Superior temporal gyrus (tissue), 1 donor: ENCODE data around the gene HAAO.

Experiments
- DNase-seq: peaks from one replicate; pipeline ENCODE4 v3.0.0-alpha.2; 2016; ENCODE audit errors: extremely low spot score

HAAO gene

DNA sequence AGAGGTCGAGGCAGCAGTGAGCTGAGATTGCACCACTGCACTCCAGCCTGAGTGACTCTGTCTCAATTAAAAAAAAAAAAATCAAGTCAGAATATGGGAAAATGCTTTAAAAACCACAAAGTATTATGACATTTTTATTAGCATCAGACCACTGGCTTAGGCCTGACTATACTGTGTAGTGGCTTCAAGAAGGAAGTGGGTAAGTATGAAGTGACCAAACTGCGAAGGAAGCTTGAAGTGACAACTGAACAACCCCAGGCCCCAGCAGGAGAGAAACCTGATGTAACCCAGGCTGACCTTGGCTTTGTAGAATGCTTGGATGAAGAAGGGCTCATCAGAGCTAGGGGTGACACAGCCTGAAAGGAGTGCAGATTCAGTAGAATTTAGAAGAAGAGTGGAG, 21.4 kb upstream of the HAAO start:
- DNase-seq = no peak

DNA sequence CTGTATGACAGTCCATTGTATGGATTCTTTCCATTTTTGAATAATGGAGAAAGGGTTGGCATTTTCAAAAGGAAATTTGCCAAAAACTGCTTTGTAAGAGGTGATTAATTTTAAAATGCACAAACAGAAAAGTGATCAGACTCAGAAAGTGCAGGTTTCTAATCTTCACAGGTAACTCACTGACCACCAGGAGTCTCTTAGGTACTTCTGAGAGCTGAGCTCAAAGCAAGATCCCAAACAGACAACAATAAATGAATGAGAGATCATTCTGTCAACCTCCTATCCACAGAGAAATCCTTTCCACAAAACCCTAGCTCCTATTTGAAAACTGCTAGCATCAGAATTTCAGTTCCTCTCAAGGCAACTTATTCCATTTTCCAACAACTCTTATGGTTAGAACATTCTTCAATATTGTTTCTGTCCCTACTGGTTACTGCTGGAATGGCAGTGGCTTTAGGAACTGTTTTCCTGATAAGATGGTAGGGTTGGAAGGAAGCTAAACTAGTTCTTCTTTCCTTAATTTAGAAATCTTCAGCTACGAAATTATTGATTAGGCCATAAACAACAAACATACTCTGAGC, 20.6 kb upstream of the HAAO start:
- DNase-seq = no peak

DNA sequence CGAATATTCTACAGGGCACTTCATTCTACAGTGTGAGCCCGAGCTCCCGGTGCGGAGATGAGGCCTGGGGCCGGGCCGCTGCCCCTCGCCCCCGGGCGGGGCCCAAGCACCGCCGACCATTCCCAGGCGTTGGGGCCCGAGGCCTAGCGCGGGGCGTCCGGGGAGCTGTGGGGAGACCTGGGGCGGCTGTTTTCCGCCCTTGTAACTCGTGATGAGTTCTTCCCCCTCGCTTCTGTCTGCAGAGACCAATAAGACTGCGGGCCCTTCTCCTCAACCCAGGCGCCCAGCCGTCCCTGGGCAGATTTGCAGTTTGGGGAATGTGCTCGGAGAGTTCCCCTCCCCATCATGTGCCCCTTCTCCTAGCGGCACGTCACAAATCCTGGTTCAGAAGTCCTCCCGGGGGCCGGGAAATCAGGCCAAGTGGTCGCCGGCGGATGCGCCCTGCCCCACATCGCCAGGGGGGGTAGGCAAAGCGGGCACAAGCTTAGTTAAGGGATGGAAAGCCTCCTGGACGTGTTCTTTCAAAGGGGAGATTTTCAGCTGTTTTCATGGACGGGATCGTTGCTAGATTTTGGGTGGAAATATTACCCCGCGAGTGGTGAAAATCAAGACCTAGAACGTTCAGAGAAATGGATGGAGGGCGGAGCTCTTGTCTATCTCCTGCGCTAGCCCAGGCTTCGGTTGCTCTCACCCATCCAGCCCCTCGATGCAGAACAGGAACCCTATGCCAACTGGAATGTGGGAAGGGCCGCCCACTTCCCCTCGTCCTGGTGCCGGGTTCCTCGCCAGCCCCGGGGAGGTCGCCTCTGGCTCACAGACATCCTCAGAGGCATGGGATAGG, 18.8 kb upstream of the HAAO start:
- DNase-seq = peak; percentile 67

DNA sequence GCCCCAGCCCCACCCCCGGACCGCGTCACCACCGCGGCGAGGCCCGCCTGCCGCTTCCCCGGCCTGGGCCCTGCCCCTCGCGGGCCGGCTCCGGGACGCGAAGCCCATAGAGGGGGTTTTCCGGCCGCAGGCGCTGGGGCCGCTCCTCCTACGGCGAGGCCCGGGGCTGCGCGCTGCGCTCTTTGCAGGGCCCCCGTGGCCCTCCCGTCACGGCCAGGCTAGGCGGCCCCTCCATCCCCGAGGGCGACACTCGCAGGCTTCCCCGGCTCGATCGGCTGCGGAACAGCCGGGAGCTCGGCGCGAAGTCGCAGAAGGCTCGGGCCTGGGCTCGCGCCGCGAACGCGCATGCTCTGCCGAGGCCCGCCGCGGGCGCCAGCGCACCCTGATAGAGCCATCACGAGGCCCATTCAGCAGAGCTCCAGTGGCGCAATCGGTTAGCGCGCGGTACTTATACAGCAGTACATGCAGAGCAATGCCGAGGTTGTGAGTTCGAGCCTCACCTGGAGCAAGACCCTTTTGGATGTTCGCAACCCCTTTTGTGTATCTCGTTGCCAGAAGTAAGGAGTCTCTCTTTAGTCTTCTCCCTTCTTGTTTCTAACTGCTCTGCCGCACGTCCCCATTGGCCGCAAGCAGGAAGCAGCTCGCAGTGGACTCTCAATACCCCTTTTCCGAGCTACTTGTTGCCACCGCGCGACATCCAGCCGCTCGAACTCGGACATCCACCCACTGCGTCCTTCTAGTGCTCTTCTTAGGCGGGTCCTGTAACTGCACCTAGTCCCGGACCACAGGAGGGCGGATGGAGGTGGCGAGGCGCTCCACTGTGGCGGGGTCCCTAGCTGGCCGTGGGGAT, 18.0 kb upstream of the HAAO start:
- DNase-seq = peak; percentile 97

DNA sequence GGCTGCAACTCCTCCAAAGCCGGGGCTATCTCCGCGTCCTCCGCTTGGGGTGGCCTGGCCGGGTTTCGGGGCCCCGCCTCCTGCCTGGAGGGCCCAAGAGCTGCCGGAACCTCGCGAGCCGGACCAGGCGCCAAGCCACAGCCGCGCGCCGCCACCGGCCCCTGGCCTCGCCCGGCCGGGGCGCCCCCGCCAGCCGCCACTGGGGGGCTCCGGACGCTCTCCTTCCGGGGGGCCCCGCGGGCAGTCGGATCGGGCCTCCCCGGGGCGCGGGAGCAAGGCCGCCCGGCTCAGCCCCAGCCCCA, 17.4 kb upstream of the HAAO start:
- no peak for DNase-seq

DNA sequence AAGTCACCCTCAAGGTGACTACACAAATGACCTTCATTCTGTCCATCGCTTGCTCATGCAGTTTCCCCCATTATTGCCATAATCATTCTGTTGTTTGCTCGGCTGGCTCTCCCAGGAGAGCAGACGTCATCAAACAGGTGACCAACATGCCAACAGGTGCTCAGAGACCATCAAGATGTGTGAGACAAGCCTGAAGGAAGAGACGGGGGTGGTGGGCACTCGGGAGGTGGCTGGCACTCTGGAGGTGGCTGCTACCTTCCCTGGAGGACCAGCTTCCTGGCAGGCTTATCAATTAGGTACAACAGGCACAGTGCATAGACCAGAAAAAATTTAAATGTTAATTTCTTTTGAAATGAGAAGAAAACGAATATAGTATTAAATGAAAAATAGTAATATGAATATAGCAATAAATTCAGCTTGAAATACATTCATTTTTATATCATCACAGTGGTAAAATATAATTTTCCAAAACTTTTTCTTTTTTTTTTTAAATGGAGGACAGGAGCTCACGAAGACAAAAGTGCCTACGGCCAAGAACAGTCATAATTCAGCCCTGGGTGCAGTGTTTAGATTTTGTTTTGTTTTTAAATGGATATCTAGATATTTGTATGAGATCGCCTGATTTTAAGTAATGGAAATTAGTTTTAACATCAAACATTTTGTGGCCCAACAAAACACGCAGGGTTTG, 16.9 kb upstream of the HAAO start:
- DNase-seq = peak; percentile 78

DNA sequence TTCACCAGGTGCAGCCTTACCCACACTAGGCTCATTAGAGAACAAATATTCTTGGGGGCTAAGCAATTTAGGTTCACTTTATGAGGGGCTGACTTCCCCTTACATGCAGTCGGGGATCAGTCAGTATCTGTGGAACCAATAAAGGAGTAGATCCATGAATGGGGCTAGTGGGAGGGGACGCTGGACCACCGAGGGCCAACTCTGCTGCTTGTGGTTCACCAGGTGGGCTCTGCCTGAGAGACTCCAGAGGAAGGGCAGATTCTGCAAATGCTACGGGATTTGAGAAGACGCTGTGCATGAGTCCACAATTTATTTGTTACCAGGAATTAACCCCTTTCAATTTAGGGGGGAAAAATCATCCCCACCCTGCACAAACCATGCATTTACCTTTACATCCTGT, 15.9 kb upstream of the HAAO start:
- no peak for DNase-seq

DNA sequence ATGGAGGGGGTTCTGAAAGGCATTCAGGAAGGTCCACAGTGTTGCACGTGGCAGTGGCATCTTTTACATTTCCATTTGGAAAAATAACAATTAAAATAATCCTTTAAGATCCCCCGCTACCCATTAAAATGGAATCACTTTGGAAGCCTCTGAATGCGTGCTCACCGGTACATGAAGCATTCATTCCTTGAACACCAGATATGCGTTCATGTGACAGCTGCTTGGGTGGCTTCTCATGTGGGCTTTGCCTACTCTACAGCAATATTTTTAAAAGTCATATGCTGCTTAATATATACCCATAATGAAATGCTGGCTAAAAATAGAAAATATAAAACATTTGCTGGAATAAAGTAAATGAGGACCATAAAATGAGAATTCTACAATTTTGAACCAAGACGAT, 14.4 kb upstream of the HAAO start:
- DNase-seq = no peak

DNA sequence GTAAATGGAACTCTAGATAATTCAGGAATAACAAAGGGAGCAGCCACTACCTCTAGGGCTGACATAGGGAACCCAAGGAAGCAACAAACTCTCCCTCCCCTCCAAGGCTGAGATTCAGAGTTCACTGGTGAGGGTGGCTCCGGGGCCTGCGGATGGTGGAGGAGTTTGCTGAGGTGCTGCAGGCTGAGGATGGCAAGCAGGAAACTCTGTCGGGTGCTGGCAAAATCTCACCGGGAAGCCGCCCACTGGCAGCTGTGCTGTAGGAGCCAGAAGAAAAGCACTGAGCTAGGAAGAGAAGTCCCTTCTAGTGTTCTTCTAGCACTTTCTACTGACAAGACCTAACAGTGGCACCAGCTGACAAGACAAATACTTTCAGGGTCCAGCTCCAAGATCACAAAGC, 12.5 kb upstream of the HAAO start:
- no peak for DNase-seq

DNA sequence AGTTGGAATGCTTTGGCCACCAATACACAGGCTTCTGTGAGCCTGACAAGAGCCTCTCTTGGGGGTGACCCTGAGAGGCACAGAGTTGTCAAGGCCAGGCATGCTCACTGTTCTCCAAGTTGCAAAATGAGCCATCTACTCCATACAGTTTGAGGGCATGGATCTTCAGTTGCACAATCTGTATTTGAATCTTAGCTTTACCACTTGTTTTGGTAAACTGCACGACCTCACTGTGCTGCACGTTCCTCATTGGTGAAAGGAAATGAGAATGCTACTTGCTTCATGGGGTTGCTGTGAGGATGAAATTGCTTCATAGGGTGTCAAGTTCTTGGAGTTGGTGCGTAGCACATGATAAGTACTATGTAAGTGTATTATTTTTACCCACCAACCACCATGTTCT, 12.0 kb upstream of the HAAO start:
- DNase-seq = no peak

DNA sequence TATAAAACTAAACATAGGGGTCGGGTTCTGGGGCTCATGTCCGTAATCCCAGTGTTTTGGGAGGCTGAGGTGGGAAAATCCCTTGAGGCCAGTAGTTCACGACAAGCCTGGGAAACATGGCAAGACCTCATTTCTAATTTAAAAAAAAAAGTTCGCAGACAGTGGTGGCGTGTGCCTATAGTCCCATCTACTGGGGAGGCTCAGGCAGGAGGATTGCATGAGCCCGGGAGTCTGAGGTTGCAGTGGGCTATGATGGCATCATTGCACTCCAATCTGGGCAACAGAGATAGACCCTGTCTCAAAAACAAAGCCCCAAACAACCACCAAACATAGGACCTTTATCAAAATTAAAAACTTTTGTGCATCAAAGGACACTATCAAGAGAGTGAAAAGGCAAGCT, 9.8 kb upstream of the HAAO start:
- no peak for DNase-seq

DNA sequence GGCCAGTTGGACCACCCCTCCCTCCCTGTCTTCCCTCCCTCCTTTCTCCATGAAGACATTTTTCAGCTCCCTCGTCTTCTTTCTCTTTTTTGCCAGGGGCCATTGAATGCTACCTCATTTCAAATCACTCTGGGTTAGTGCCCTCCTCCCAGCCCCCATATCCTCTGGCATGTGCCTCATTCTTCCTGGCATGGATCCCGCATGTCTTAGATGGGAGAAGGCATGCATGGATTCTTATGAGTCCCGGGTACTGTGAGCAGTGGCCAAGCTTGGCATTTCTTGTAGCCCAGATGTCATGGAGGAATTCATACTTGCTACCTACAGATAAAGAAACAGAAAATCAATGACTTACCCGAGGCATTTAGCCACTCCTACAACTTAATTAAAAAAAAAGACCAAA, 9.0 kb upstream of the HAAO start:
- no peak for DNase-seq

DNA sequence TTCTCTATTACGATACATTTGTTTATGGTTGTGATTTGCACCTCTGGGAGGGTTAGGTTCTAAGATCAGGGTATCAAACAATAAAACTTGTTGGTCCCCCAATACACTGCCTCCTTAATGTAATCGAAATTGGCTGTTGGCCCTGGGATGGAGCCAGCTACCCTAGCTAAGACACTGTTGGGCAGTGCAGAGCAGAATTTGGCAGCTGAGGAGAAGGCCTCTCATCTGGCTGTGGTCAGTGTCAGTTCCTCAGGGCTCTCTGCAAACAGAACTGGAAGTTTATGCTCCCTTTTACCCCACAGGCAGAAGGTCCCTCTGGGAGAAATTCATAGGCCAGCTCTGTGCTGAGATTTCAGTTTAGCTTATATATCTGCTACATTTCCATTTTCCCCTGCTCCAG, 8.6 kb upstream of the HAAO start:
- no peak for DNase-seq

DNA sequence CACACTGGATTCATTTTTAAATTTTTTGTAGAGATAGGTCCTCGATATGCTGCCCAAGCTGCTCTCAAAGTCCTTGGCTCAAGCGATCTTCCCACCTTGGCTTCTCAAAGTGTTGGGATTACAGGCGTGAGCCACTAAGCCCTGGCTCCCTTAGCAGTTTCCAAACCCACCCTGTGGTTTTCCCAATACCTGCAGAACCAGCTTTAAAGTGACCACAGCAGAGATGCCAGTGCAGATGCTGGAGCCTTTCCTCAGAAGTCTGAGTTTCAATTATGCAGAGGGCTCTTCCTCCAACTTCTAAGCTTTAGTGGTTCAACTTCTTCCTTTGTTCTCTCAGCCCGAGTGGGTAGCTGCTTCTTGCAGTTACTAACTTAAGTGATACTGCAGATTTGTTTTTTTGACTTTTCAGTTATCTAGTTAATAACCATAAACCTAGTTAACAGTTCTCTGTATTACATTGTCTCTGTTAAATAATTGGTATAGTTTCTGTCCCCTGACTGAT, 8.1 kb upstream of the HAAO start:
- DNase-seq = no peak

DNA sequence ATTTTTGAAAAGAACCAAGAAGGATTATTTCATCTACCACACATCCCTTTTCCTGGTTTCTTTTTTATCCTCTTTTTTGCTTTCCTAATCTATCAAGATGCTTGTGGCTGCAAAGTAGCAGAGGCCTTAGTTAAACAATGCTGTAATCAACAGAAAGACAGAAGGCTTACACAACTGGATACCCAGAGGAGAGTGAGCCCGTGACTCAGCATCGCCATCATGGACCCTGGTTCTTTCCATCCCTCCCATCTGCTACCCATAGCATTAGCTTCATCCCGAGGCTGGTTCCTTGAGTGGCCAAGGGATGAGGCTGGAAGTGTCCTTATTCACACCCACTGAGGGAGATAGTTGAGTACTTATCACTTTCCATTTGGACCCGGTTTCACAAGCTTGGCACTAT, 7.5 kb upstream of the HAAO start:
- no peak for DNase-seq

DNA sequence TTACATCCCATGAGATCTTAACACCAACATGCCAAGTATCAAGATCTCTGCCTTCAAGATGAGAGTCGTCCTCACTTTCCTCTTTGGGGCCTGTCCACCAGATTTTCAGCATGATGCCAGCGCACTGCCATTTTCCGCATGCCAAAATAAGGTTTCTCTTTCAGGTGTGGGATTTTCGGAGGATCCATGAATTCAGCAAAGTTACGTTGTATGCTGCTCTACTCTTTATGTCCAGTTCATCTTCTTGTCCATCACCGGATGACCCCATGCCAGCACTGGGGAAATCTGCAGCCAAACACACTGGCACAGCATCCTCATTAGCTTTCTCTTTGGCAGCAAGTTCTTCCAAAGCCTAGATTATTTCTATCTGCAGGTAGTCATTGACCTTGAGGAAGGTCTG, 4.9 kb upstream of the HAAO start:
- DNase-seq = no peak

DNA sequence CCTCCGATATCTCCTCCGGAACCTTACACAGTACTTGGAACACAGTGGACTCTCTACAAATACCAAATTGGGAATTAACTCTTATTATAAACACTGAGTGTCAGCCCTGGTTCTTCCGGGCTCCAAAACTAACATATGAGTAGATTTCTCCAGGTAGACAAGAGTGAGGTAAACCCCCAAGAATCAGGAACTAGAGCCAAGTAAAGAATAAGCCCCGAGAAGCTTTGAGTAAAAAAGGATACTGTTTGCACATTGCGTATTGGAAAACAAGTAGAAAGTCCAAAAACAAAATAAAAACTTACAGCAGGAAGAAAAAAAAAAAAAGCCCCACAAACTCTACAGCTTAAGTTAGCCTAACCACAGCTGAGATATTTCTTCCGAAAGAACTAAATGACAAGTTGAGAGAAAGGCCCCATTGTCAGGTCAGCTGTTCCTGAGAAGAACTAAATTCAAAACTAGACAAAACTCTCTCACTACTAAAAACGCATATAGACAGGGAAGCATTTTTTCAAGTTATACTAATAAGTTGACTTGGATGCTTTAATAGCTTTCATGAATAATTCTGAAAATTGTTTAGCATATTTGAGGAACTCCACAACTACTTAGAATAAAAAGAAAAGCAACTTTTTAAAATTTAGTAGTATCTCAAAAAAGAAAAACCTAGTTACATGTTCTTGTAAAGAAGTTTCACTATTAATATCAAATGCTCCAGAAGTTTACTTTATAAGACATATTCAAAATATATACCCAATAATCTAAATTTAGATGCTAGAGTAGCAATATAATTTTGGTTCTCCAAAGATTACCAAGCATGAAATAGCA, 4.3 kb upstream of the HAAO start:
- no peak for DNase-seq

DNA sequence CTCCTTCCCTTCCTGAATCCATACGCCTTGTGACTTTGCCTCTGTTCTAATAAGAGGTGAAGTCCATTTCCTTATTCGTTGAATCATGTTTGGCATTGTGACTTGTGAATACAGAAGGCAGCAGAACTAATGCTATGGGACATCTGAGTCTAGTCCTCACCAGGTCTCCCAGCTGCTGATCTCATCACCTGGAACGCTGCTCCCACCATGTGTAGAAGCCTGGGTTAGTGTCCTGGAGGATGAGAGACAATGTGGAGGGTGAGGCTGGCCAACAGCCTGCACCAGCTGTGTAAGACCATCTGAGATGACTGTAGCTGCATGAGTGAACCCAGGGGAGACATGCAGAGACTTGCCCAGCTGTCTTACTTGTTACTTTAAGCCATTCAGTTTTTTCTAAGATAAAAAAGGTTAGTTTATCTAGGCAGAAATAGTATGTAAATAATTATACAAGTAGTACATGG, 3.5 kb upstream of the HAAO start:
- no peak for DNase-seq

DNA sequence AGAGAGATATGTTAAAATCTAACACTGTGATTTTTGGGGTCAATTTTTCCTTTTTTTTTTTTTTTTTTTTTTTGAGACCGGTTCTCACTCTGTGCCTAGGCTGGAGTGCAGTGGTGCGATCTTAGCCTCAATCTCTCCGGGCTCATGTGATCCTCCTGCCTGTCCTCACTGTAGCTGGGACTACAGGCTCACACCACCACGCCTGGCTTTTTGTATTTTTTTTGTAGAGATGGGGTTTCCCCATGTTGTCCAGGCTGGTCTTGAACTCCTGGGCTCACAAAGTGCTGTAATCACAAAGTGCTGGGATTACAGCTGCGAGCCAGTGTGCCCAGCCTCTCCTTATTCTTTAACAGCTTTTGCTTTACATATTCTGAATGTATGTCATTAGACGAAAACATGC, 2.9 kb upstream of the HAAO start:
- DNase-seq = no peak

DNA sequence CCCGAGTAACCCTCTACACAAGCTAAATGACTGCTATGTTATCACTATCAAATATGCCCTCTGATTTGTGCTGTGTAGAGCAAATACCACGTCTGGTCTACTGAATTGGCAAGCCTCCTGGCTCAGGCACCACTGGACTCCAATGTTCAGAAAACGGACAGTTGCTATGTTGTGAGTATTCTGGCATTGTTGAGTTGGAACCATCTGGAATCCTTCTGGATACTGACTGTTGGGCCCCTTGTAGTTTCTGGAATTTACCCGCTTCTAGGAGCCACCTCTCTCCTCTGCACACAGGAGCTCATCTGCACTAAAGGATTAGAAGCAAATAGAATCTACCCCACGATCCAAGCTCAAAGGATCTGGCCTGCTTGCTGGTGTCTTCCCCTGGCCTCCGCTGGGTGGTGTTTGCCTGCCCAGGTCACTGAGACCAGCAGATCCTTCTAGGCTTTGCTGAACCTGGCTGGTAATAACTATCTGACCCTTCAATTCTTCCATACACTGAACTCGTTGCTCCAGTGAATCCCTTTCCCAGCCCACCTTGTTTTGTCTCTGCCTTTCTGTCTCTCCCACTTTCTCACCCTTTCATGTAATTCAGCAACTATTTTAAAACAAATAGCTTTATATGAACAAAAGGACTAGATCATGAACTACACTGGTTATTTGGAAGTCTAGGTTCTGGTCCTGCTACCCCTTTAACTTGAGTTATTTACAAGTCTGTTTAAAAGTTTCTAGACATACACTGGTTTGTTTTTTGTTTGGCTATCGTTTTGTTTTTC, 2.1 kb upstream of the HAAO start:
- DNase-seq = no peak
